HepG2 (cell line): ENCODE results near the gene PSRC1. TPM values are rescaled to one million over a fixed set of nuclear protein-coding genes. Genes with fewer than 3 reads are reported as not detected.

Source experiments
- ATRX ChIP-seq: sonication (generic); formaldehyde crosslinking; IDR thresholded peaks from 2 replicates; pipeline ENCODE4 v1.4.0; 2020; ENCODE audit warnings: missing genetic modification reagents, borderline replicate concordance
- CHCHD3 ChIP-seq: sonication (generic); formaldehyde crosslinking; IDR thresholded peaks from 2 replicates; pipeline ENCODE4 v1.8.0; 2022; ENCODE audit warnings: mild to moderate bottlenecking, missing genetic modification reagents, moderate library complexity
- CHD2 ChIP-seq: IDR thresholded peaks from 2 replicates; pipeline ENCODE4 v1.6.1; 2011; ENCODE audit warnings: low read depth, low read length, improper control_type of control experiment
- EHMT2 ChIP-seq: fragments of 200-600 bp; sonication (generic); IDR thresholded peaks from 2 replicates; pipeline ENCODE4 v1.7.0; 2017; ENCODE audit warnings: antibody characterized with exemption, low read depth, low read length, borderline replicate concordance
- HHEX ChIP-seq: IDR thresholded peaks from 2 replicates; pipeline ENCODE4 v1.6.1; 2016; ENCODE audit warnings: control low read depth
- IKZF5 ChIP-seq: IDR thresholded peaks from 2 replicates; pipeline ENCODE4 v1.6.1; 2018; ENCODE audit warnings: missing genetic modification reagents, mild to moderate bottlenecking, missing compliant biosample characterization
- KLF15 ChIP-seq: sonication (generic); formaldehyde crosslinking; IDR thresholded peaks from 2 replicates; pipeline ENCODE4 v1.8.1; 2023; ENCODE audit warnings: borderline replicate concordance, mild to moderate bottlenecking, inconsistent platforms, missing genetic modification reagents, mixed read lengths
- MTERF4 ChIP-seq: sonication (generic); formaldehyde crosslinking; IDR thresholded peaks from 2 replicates; pipeline ENCODE4 v1.8.0; 2023; ENCODE audit warnings: mild to moderate bottlenecking, missing genetic modification reagents
- MXD1 ChIP-seq: sonication (generic); formaldehyde crosslinking; IDR thresholded peaks from 2 replicates; pipeline ENCODE4 v1.4.0; 2020; ENCODE audit warnings: mild to moderate bottlenecking, missing genetic modification reagents
- MXD3 ChIP-seq: IDR thresholded peaks from 2 replicates; pipeline ENCODE4 v1.6.1; 2016; ENCODE audit warnings: mild to moderate bottlenecking, missing biosample characterization, missing genetic modification reagents
- NCOA2 ChIP-seq: sonication (generic); formaldehyde crosslinking; IDR thresholded peaks from 2 replicates; pipeline ENCODE4 v1.8.0; 2022; ENCODE audit warnings: inconsistent platforms
- NR3C1 ChIP-seq: sonication (generic); formaldehyde crosslinking; IDR thresholded peaks from 2 replicates; pipeline ENCODE4 v1.4.0; 2020; ENCODE audit warnings: missing genetic modification reagents
- PRMT3 ChIP-seq: sonication (generic); formaldehyde crosslinking; IDR thresholded peaks from 2 replicates; pipeline ENCODE4 v1.8.1; 2022; ENCODE audit warnings: low read depth, mild to moderate bottlenecking, moderate library complexity, missing genetic modification reagents, borderline replicate concordance
- RNF2 ChIP-seq: fragments of 450-650 bp; conservative IDR thresholded peaks from 2 replicates; pipeline ENCODE4 v1.6.1; 2016; ENCODE audit warnings: low read depth
- RNF219 ChIP-seq: sonication (generic); formaldehyde crosslinking; IDR thresholded peaks from 2 replicates; pipeline ENCODE4 v1.5.0; 2020; ENCODE audit warnings: mild to moderate bottlenecking, missing genetic modification reagents
- SNAPC2 ChIP-seq: sonication (generic); formaldehyde crosslinking; IDR thresholded peaks from 2 replicates; pipeline ENCODE4 v1.8.1; 2022; ENCODE audit warnings: mild to moderate bottlenecking, missing genetic modification reagents
- TMF1 ChIP-seq: sonication (generic); formaldehyde crosslinking; IDR thresholded peaks from 2 replicates; pipeline ENCODE4 v1.8.1; 2022; ENCODE audit warnings: low read depth, missing genetic modification reagents
- ZBTB43 ChIP-seq: sonication (generic); formaldehyde crosslinking; conservative IDR thresholded peaks from 2 replicates; pipeline ENCODE4 v1.4.0; 2020; ENCODE audit warnings: missing genetic modification reagents
- ZNF251 ChIP-seq: sonication (generic); formaldehyde crosslinking; IDR thresholded peaks from 2 replicates; pipeline ENCODE4 v1.9.0; 2021; ENCODE audit warnings: mild to moderate bottlenecking, missing genetic modification reagents
- ZNF512B ChIP-seq: sonication (generic); formaldehyde crosslinking; IDR thresholded peaks from 2 replicates; pipeline ENCODE4 v1.5.1; 2020; ENCODE audit warnings: missing genetic modification reagents, mild to moderate bottlenecking, borderline replicate concordance
- polyA plus RNA-seq, 8 experiments: library from polyadenylated mRNA; depleted of rRNA in 3 of 8; stranded (reverse) in 7 of 8; unstranded in 1 of 8; fragments of >200 nt; fragmentation: Illumina TruSeq in 4 of 8; extraction: Trizol in 4 of 8; gene quantifications; 2 replicates each; pipeline versions ENCODE4 v1.2.1 to v1.2.3, GENCODE V29; 2011 to 2016; ENCODE audit warnings: low read depth in 4 of 8, missing spikeins in 1 of 8, mixed read lengths in 1 of 8; ENCODE audit not compliant: insufficient read depth in 1 of 8
- total RNA-seq, 5 experiments: library from RNA; depleted of rRNA; stranded (reverse); fragments of >200 nt; fragmentation: Illumina TruSeq; extraction: Trizol; gene quantifications; 2 replicates each; pipeline ENCODE4 v1.2.3, GENCODE V29; 2016; ENCODE audit warnings: low read depth in 1 of 5

Gene PSRC1
- total and polyA plus RNA-seq, 2 of the 13 experiments (the other 11 are each of a cell fraction or from before 2014, with no cell fraction given): 28.6 to 30.3 TPM

GRCh38 chr1:109253803-109254620, 28.9 kb downstream of the PSRC1 start (continued):
- TF ChIP-seq KLF15 (CRISPR knock-in tag) (no peak), SNAPC2 (CRISPR knock-in tag) (no peak), IKZF5 (CRISPR knock-in tag) (no peak), RNF2 (no peak), MXD1 (CRISPR knock-in tag) (no peak), MXD3 (no peak), MTERF4 (CRISPR knock-in tag) (no peak), NR3C1 (CRISPR knock-in tag) (no peak), ATRX (CRISPR knock-in tag) (no peak), ZBTB43 (CRISPR knock-in tag) (no peak), EHMT2 (no peak), PRMT3 (CRISPR knock-in tag) (no peak), HHEX (CRISPR knock-in tag) (no peak), CHCHD3 (CRISPR knock-in tag) (no peak), ZNF251 (CRISPR knock-in tag) (no peak), ZNF512B (CRISPR knock-in tag) (no peak), NCOA2 (no peak), RNF219 (CRISPR knock-in tag) (no peak), TMF1 (no peak), CHD2 (no peak)
